GM19238 (cell line): ENCODE results near the gene NHLH2.

Experiments used
- DNase-seq: peaks from one replicate; pipeline ENCODE4 v3.0.0; 2011; ENCODE audit warnings: low spot score; ENCODE audit not compliant: insufficient read length

The NHLH2 gene

DNA sequence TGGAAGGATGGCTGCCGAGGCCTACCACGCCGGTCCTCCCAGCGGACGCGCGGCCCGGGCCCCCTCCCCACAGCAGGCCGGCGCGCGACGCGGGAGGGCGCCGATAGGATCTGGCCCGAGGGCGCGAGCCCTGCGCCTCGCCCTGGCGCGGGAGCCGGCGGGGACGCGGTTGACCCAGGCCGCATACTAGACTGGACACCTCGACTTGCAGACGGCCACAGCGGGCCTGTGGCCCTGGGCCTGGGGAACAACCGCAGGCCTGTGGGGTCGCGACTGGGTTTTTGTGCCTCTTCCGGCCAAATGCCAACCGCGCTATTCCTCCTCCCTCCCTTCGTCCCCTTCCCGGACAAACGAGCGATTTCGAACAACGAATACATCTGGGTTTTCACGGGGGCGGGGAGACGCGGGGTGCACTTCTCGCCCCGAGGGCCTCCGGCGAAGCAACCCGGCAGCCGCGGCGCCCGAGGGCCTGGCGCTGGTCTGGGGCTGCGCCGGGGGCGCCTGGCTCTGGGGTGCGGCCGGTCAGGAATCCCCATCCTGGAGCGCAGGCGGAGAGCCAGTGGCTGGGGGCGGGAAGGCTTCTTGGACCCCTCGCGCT is 2.4 kb downstream of the NHLH2 start:
- no peak for DNase-seq

DNA sequence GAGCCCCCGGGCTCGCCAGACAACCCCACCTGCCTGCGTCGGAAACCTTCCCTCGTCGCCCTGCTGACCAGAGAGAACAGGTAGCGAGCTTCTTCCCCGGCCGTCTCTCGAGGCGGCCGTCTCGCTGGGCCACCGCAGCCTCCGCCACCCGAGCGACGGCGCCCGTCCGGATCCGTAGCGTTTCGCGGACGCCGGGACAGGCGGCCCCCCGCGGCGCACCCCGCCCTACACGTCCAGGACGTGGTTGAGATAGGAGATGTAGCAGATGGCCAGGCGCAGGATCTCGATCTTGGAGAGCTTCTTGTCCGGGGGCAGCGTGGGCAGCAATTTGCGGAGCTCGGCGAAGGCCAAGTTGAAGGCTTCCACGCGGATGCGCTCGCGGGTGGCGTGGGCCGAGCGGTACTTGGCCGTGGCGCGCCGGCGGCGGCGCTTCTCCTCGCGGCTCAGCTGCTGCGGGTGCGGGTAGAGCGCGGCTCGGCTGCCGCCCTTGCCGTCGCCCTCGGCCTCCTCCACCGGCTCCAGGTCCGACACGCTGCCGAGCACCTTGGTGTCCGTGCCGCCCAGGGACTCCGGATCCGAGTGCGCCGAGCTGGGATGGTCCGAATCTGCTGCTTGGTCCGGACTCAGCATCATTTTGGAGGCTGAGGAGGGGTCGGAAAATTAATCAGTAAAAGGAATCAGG is 3.0 kb downstream of the NHLH2 start:
- DNase-seq: no peak

DNA sequence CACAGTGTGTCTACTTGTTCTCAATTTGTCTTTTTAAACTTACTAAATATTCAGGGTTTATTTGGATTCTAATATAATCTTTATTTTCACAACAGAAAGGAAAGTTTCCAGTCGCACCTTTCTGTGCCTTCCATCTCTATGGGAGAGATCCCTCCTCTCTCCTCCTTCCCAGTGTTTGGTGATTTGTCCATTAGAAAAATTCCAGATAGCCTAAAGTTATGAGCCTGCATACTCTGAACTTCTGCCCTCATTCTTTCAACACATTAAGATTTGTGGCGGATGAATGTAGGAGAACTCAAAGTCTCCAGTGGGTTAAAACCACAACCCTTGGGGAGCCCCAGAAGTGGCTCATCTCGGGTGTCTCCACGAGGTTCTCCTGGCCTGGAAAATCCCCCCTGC is 3.6 kb downstream of the NHLH2 start:
- DNase-seq: no peak

DNA sequence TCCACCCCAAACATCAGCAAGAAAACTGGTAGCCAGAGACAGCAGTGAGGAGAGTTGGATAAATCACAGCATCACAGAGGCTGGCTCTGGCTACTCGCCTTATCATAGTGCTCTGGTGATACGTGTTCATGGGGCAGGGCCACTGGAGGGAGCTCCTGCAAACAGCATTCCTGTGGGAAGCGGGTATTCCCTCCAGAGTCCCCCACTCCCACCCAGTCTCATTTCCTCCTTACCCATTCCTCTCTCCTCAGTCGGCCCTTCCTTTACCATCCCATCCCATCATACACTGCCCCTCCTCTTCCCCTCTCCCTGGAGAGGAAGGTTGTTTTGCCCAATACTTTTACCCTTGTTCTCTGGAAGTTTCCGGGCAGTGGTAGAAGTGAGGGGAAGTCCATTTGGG is 7.1 kb downstream of the NHLH2 start:
- no peak for DNase-seq

DNA sequence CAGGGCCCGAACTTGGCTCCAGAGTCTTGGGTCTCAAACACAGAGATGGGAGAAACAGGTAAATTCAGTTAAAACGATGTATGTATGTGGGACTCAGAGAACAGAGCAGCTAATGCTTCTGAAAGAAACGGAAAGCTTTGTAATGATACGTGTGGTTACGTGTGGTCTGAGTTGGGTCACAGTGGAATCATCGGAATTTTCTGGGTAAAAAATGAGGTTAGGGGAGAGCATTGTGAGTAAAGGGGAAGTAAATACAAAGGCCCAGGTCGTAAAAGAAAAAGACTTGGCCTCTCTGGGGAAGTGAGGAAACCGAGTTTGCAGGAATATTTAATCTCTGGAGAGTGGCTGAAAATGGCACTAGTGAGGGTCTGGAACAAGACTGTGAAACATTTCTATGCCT is 8.3 kb downstream of the NHLH2 start:
- DNase-seq: no peak

DNA sequence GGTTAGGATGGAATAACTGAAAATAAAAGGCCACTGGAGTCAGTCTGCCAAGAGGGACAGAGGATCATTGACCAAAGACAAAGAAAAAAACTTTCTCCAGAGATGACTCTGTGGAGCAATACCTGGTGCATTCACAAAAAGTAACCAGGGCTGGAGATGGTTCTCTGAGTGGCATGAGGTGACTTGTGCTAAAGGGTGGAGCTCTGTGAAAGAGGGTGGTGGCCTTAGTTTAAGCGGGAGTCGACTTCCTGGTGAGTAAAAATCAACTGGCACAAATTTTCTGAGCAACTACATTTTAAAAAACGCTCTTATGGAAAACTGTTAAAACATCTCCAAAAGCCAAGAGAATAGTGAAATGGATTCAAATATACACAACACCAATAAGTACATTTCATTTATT is 10.0 kb downstream of the NHLH2 start:
- no peak for DNase-seq

DNA sequence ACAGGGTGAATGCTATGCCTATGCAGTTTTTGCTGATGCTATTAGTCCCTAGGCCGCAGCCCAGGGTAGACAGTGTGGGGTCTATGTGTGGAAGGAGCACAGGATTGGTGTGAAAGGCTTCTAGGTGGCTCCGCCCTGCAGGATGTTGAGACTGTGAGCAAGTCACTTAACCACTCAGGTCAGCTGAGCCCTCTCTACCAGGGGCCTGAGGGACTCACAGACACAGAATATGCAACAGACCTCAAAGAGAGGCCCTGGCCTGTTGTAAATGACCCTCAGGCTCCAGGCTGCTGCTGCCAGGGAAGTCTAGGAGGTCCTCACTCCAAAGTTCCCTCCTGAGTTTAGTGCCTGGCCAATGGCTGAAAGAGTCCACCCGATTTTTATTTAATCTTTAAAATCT is 11.0 kb downstream of the NHLH2 start:
- DNase-seq: no peak

DNA sequence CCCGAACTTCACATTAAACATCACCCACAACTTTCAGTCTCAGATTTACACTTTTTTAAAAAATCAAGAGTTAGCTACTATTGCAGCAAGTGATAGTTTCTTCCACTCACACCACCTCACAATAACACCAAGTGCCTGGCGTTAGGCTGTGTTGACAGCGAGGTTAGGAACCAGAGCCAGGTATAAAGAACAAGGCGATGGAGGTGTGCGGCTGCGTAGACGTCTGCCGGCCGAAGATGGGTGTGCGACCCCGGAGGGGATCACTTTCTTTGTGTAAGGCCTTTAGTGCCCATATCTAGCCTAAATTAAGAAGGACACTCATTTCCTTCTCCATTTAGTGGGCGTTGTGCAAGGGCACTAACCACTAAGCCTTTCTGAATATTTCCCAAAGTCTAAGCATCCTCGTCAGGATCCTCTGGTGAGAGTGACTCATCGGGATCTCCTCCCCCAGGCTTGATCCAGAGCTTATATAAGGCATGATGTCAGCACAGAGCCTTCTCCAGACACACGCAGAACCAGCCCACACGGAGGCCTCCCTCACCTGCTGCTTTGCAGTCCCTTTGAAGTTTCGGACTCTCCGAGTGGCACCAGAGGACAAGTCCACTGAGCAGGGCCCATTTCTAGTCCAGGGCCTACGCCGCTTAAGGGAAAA is 11.8 kb downstream of the NHLH2 start:
- DNase-seq: no peak

DNA sequence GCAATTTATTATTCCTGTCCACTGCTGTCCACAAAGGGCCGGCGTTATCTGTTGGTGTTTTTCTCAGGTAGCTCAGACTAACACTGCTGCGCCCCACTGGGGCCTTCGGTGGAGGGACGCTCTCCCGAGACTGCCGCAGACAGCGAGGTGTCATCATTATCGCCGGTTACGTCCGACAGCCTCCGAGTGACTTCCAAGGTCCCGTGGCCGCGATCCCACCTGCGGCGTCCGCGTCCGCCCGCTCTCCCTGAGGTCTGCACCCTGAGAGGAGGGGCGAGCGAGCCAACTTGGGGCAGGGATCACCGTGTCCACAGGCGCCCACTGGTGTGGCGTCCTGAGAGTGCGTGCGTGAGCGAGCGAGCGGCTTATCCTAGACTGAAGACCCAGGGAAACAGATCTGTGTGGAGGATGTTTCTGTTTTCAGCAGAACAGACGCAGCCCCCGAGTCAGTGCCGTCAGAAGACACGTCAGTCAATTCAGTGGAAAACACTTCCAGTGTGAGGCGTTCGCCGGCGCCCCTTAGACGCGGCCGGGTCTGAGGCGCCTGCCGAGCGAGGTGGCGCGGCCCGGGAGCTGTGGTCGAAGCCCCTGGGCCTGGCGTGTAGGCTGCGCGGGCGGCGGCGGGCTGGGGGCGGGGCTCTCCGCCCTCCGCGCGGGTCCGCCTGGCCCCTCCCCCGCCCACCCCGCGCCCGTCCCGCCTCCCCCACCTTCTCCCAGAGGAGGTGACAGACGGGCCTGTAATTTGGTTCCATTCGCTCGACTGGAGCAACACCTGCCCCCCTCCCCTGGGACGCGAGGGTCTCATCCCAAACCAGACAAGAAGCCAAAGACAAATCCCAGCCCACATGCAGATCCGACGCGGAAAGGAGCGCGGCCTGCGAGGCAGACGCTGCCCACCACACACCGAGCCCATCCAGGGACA is 12.6 kb downstream of the NHLH2 start:
- DNase-seq: no peak

DNA sequence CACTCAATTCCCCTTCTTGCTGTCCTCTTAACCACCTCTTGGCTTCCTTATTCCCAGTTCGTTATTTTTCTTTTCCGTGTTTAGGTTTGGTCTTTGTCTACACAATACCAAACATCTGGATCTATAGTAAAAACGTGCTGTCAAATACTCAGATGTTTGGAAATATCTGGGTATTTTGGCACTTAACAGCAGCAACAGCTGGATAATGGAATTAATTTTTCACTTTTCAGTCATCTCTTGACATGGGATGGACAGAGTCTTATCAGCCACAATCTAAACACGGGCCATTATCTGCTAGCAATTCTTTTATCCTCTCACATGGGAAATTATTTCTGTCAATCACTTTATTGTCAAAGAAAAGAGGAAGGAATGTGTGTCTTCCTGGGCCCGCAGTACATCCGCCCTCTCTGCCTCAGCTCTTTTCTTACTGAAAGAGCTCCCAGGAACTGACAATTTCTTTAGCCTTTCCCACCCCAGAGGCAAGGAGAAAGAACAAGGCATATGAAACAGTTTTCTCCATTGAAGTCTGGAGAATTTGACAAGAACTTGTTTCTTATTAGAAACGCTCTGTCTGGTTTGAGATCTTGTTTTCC is 13.4 kb downstream of the NHLH2 start:
- no peak for DNase-seq

DNA sequence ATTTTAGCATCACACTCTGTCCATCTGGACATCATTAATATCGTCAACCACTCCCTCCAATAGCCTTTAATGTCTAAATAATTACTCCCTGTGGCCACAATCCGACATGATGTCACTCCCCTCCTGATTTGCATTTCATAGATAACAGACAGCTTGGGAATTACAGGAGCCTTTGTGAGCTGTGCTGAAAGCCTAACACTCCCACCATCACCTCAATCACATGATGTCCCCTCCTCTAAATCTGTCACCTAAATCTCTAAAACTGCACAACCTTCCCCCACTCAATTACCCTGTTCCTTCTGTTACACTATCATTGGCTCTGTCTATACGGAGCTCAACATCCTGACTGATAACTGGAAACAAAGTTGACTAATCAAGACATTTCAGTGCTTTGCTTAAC is 14.3 kb downstream of the NHLH2 start:
- DNase-seq: no peak

DNA sequence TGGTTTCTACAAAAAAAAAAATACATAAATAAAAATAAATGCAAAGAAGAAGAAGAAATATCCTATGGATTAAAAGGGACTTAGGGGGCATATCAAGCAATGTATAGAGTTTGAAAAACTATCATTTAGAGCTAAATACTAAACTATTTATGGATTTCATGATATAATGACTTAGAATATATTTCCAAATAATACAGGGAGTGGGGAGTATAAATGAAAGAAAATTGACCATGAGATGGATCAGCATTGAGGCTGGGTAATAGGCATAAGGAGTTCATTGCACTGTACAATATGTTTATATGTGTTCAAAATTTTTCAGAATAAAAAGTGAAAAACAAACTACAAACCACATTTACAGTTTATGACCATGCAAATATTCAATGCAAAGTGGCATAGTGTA is 18.8 kb downstream of the NHLH2 start:
- DNase-seq: no peak

DNA sequence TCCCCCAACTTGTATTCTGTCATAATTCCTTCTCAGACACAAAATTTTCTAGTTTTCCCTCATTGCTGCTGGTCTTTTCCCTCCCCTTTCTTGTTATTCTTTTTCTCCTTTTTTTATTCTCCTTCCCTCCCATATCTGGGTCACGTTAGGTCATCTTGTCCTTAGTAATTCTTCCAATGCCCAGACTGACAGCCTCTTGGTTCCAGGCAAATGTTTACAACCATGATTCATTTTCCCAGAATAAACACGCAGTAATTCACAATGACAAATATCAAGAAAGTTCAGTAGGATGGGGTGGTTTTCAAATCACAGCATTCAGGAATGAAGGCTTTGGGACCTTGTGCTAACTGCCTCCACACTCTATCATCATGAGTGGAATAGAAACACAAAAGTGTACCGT is 25.2 kb downstream of the NHLH2 start:
- DNase-seq: no peak

DNA sequence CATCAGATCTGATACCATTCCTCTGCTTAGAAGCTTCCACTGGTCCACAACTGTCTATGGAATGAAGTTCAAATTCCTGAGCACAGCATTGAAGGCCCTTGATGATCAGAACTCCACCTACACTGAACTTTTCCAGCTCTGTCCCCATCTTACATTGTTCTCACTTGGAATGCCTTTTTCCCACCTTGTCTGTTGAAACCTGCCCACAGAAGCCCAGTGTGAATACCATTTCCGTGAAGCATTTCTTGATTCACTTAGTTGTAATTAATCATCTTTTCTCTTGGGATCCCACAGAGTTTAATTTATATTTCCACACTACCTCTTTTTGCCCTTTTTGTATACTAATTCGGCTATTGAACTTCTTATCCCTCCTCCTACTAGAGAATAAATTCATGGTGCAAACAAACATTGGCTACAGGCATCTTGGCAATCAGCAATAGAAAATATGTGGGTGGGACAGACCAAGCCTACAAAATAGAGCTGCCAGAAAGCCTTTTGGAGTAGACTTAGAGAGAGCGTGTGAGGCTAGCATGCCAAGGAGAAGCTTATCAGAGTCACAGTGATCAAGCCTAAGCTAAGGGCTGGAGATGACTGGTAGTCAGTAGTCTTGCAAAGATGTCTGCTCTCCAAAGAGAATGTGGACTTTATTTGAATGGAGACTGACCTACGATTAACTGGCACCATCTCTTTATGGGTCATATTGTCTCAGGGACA is 26.1 kb downstream of the NHLH2 start:
- no peak for DNase-seq

DNA sequence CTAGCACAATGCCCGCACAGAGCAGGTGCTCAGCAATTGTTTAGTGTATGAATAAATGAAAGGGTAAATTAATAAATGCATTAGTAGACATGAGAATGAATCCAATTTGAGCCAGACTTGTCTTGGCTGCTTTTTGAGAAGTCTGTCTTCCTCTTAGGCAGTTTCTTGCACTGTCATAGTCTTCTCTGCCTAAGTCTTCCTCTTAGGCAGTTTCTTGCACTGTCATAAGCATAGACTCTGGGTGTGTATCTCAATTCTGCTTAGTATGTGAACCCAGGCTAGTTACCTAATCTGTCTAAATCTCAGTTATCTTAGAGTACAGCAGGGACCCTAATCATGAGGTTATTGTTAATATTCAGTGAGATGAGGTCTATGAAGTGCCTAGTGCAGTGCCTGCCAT is 27.2 kb downstream of the NHLH2 start:
- DNase-seq: no peak

DNA sequence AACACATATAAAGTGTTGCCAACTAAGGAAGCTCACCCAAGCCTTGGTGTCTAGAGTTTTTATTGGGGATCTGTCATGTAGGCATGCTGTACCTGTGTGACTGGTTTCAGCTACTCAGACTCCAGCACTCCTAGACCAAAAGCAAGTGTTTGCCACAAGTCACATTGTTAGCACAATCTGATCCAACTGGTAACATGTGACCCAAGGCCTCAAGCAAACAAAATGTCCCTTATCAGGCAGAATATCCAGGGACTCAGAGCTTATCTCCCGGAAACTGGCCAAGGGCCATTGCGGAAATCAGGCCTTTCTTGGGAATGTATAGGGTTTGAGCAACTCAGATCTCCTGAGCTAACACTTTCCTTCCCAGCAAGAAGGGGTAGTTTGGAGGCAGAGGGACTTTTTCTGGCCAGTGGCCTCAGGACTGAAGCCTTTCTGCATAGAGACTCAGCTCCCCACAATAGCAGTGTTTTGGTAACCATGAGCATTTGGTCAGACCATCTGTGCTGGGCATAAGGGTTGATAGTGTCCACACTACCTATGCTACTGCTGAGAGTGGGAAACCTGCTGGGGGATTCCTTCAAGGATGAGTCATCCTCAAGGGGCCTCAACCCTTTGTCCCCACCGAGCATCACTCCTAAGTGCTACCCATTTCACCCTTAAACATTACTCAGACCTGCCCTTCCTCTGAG is 29.6 kb downstream of the NHLH2 start:
- no peak for DNase-seq

DNA sequence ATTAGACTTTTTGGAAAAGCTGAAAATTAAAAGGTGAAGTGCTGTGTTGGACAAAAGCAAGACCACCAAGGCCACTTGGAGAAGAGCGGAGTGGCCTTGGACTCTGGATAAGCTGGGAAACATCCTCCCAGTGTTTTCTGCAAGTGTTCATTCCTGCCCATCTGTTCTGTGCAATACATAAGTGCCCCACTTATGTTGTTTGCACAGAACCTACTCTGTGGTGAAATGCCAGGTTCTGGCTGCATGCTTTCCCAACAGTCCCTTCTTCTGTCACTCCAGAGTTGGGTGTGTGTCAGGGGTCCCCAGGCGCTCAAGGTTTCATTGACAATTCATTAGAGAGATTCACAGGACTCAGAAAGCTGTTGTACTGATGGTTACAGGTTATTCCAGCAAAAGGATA is 30.3 kb downstream of the NHLH2 start:
- DNase-seq: no peak

DNA sequence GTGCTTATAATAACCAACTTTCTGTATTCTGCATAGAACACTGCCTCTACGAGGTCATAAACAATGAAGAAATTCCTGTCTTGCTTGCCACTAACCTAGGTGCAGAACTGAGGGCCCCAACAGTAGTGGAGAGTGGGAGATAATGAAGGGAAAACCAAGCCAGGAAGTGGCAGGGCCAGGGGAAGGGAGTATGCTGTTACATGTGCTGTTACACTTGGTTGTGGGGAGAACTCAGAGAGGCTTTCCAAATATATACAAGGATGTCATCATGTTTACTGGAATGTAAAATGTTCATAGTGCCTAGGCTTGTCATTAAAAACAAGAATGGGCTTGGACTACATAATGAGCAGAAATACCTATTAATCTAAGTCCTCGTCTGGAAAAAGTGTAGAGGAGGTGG is 31.1 kb downstream of the NHLH2 start:
- no peak for DNase-seq

DNA sequence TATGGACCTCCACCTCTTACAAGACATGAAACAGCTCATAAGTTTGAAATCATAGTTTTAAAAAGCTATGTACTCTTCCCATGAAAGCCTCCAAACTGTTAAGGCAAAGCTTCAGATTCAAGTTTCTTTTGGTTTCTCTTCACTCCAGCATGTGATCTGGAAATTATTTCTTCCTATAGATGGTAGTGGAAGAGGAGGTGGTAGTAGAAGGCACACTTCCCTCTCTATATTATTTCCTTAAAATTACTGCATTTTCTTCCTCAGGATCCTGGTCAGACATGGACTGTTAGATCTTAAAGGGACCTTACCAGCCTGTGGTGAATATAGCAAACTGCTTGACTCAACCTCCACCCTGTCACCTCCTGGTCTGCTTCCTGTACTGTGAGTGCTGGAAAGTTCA is 31.9 kb downstream of the NHLH2 start:
- DNase-seq: no peak

DNA sequence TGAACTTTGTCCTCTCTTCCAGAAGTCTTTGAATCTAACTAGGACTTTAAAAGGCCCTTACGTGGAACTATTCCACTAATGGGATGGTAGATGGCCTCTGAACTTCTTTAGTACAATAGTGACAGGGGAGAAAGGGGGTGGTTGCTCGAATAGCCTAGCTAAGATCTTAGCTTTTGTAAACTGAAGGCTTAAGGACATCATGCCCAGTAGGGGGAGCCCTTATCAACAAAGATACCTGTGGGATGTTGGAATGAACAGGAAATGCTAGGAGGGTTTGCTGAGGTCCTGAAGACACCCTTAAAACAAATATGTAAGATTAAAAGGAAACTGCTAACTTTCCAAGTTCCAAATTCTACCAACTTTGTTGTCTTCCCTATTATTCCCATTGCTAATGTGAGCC is 33.2 kb downstream of the NHLH2 start:
- peak; percentile 20 for DNase-seq
